ENCODE measurements around the gene CRTC2. TPM values are rescaled to one million over a fixed set of nuclear protein-coding genes. Genes with fewer than 3 reads are reported as not detected.

CRTC2 gene
- total and polyA plus RNA-seq, 2 donors (not counting 1 experiment from before 2014, with no cell fraction given): 2.6 to 7.1 TPM

DNA sequence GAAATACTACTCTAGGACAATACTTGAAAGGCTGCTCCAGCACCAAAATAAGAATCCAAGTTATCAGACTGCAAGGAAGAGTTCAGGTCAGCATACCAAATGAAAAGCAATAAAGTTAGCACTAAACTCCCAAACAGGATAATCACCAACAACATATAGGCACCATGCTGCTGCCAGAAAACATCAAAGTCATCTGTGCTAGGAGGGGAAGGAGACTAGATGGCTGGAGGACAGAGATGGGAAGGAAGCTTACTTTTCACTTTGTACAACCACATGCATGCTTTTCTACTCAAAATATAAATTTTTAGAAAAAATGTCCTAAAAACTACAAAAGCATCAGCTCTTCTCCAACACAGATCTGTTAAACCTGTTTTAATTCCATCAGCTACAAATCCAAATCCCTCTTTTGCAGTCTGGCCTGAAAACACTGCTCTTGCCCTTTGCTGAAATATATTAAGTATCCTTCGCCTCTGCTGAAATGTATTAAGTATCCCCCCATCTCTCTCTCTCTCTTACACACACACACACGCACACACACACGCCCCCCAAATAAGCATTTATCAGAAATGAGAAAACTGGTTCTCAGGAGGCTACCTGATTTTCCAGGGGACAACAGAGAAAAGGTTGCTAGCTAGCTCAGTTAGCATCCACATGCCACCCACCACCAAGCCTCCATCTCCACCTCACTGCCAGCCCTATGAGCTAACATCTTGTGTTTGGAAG lies 37.2 kb downstream of the CRTC2 start:
- Histone ChIP-seq H4K20me1 (ENCODE audit: control insufficient read depth, extremely low read depth, insufficient read depth, low read length) (peaks cover 3% of the 10 kb centered on the region), H3K79me2 (ENCODE audit: control insufficient read depth, insufficient read depth, low read length) (peaks cover 38% of the 10 kb centered on the region), H3K27me3 (ENCODE audit: control insufficient read depth, insufficient read depth, low read length) (no peaks in the 10 kb centered on the region), H3K4me1 (ENCODE audit: control insufficient read depth, extremely low read depth, insufficient read depth, low read length) (peaks cover 18% of the 10 kb centered on the region), H3K4me2 (ENCODE audit: extremely low read depth, insufficient read depth, low read length) (peak overlapping the region; percentile 97), H3K9ac (ENCODE audit: insufficient read depth, low read length) (no peak overlapping the region), H3K36me3 (ENCODE audit: control insufficient read depth, insufficient read depth, low read length) (no peaks in the 10 kb centered on the region), H3K27ac (ENCODE audit: insufficient read depth, low read length) (peak overlapping the region; percentile 57), H2AFZ (ENCODE audit: low read length) (no peak overlapping the region), H3K9me3 (ENCODE audit: control insufficient read depth, insufficient read depth, low read depth, low read length) (no peaks in the 10 kb centered on the region), H3K4me3 (replicated peaks in 1 of 4; ENCODE audit: control extremely low read depth in 1 of 4, insufficient read depth in 1 of 4, low read depth in 3 of 4, low read length in 4 of 4) (peak overlapping the region; percentile 78 to 92 (median 86))
- DNase-seq (ENCODE audit: low read depth in 2 of 2): no peak
- TF ChIP-seq, protein P1, sequence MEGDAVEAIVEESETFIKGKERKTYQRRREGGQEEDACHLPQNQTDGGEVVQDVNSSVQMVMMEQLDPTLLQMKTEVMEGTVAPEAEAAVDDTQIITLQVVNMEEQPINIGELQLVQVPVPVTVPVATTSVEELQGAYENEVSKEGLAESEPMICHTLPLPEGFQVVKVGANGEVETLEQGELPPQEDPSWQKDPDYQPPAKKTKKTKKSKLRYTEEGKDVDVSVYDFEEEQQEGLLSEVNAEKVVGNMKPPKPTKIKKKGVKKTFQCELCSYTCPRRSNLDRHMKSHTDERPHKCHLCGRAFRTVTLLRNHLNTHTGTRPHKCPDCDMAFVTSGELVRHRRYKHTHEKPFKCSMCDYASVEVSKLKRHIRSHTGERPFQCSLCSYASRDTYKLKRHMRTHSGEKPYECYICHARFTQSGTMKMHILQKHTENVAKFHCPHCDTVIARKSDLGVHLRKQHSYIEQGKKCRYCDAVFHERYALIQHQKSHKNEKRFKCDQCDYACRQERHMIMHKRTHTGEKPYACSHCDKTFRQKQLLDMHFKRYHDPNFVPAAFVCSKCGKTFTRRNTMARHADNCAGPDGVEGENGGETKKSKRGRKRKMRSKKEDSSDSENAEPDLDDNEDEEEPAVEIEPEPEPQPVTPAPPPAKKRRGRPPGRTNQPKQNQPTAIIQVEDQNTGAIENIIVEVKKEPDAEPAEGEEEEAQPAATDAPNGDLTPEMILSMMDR (conservative IDR thresholded peaks at IDR 0.05 in 1 of 2, IDR thresholded peaks at IDR 0.05 in 1 of 2; ENCODE audit: low read depth in 1 of 2, low read length in 2 of 2): no peak
- TF ChIP-seq EZH2 (IDR thresholded peaks at IDR 0.05; ENCODE audit: low read length, missing control alignments): no peak

DNA sequence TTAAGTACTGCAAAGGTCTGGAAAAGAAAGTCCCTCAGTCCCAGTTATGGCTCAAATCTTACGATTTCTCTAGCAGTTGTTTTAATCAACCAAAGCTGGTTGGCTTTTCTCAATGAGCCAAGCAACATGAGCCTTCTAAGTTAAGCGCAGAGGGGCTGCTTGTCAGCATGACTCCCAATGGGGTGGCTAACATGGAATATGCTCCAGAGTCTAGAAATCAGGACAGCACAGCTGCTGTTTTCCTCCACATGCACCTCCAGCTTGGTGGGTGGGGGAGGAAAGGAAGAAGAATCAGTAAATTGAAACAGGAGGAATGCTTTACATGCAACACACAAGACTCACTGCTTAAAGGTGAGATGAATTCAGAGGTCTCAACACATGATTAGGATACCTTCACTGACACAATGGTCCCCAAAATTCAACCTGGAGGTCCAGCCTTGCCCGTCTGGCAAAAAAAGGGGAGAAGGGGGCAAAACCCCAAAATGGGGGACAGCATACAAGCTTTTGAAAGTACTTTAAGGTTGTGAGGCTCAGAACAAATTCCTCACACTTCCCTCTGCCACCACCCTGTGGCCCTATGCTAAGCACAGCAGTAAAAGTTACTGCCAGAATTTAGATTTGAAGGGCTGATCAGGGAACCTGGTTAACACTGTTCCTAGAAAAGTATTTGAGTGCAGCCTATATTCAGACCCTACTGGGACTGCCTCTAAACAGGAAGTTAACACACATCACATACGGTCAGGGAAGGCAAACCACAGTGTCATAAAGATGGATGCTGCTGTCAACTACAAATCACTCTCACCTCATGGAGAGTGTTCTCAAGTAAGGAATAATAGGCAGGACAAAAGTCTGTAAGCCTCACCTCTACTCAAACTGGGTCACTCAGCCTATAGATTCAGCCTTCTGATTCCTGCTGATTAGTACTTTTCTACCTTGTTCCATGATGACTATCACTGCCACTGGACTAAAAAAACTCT lies 38.2 kb downstream of the CRTC2 start:
- peaks cover 3% of the 10 kb centered on the region for H4K20me1 ChIP-seq (ENCODE audit: control insufficient read depth, extremely low read depth, insufficient read depth, low read length)
- DNase-seq (ENCODE audit: low read depth in 2 of 2): peak; percentile 18 to 64
- peaks cover 18% of the 10 kb centered on the region for H3K4me1 ChIP-seq (ENCODE audit: control insufficient read depth, extremely low read depth, insufficient read depth, low read length)
- peak overlapping the region; percentile 21 to 92 (median 80) for H3K4me3 ChIP-seq (replicated peaks in 1 of 4; ENCODE audit: control extremely low read depth in 1 of 4, insufficient read depth in 1 of 4, low read depth in 3 of 4, low read length in 4 of 4)
- no peaks in the 10 kb centered on the region for H3K36me3 ChIP-seq (ENCODE audit: control insufficient read depth, insufficient read depth, low read length)
- no peaks in the 10 kb centered on the region for H3K27me3 ChIP-seq (ENCODE audit: control insufficient read depth, insufficient read depth, low read length)
- no peak overlapping the region for H2AFZ ChIP-seq (ENCODE audit: low read length)
- H3K9me3 ChIP-seq (ENCODE audit: control insufficient read depth, insufficient read depth, low read depth, low read length): no peaks in the 10 kb centered on the region
- TF ChIP-seq EZH2 (IDR thresholded peaks at IDR 0.05; ENCODE audit: low read length, missing control alignments): no peak
- TF ChIP-seq, protein P1 (conservative IDR thresholded peaks at IDR 0.05 in 1 of 2, IDR thresholded peaks at IDR 0.05 in 1 of 2; ENCODE audit: low read depth in 1 of 2, low read length in 2 of 2): peak; percentile 41 to 43
- peaks cover 42% of the 10 kb centered on the region for H3K79me2 ChIP-seq (ENCODE audit: control insufficient read depth, insufficient read depth, low read length)
- no peak overlapping the region for H3K27ac ChIP-seq (ENCODE audit: insufficient read depth, low read length)
- H3K9ac ChIP-seq (ENCODE audit: insufficient read depth, low read length): no peak overlapping the region
- H3K4me2 ChIP-seq (ENCODE audit: extremely low read depth, insufficient read depth, low read length): peak overlapping the region; percentile 72

DNA sequence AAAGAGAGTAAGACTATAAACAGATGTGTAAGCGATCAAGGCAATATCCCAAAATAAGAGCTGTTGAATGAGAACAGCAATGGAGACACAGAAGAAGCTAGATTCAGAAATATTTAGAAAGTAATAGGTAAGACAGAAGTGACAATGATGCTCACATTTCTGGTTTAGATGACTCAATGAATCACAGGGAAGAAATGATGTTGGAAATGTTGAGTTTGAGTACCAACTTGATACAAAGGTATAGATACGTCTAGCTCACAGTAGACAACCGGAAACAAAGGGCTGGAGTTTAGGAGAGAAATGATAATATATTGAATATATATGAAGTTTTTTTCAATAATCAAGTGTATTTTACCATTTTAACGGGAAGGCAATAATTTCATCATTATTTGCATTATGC lies 42.1 kb downstream of the CRTC2 start:
- H2AFZ ChIP-seq (ENCODE audit: low read length): no peak overlapping the region
- TF ChIP-seq EZH2 (IDR thresholded peaks at IDR 0.05; ENCODE audit: low read length, missing control alignments): no peak
- TF ChIP-seq, protein P1 (conservative IDR thresholded peaks at IDR 0.05 in 1 of 2, IDR thresholded peaks at IDR 0.05 in 1 of 2; ENCODE audit: low read depth in 1 of 2, low read length in 2 of 2): no peak
- no peaks in the 10 kb centered on the region for H3K9me3 ChIP-seq (ENCODE audit: control insufficient read depth, insufficient read depth, low read depth, low read length)
- H3K4me1 ChIP-seq (ENCODE audit: control insufficient read depth, extremely low read depth, insufficient read depth, low read length): peaks cover 11% of the 10 kb centered on the region
- no peak overlapping the region for H3K27ac ChIP-seq (ENCODE audit: insufficient read depth, low read length)
- H3K9ac ChIP-seq (ENCODE audit: insufficient read depth, low read length): no peak overlapping the region
- H3K4me3 ChIP-seq (replicated peaks in 1 of 4; ENCODE audit: control extremely low read depth in 1 of 4, insufficient read depth in 1 of 4, low read depth in 3 of 4, low read length in 4 of 4): no peak overlapping the region
- H3K4me2 ChIP-seq (ENCODE audit: extremely low read depth, insufficient read depth, low read length): no peak overlapping the region
- H3K79me2 ChIP-seq (ENCODE audit: control insufficient read depth, insufficient read depth, low read length): peaks cover 43% of the 10 kb centered on the region
- no peak for DNase-seq (ENCODE audit: low read depth in 2 of 2)
- H4K20me1 ChIP-seq (ENCODE audit: control insufficient read depth, extremely low read depth, insufficient read depth, low read length): peaks cover 3% of the 10 kb centered on the region
- H3K27me3 ChIP-seq (ENCODE audit: control insufficient read depth, insufficient read depth, low read length): no peaks in the 10 kb centered on the region
- H3K36me3 ChIP-seq (ENCODE audit: control insufficient read depth, insufficient read depth, low read length): peaks cover 2% of the 10 kb centered on the region

Measured in fibroblast of lung (primary cell).